ENCODE results near the gene AMMECR1L.
"Not testable (repeated sequence)": the region's sequence is repeated elsewhere in the genome, so short reads cannot be mapped to it uniquely, and the experiment has no call there.

Gene AMMECR1L

DNA sequence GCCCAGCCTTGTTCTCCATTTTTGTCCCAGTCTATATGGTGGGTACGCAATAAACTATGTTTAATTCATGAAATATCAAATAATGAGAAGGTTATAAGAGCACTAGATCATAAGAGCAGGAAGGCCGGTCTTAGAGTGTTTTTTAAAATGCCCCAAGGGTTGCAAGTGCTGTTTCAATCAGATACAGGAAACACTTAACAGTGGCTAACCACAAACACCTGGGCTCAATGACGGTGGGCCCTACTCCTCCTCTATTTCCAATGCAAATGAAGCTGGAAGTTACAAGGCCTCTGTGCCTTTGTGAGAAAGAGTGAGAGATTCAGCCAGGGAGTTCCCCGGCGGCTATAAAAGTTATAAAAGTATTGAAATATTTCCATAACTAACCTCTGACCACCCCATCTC is 55.9 kb downstream of the AMMECR1L start:
- peak; percentile 30 for DNase-seq

DNA sequence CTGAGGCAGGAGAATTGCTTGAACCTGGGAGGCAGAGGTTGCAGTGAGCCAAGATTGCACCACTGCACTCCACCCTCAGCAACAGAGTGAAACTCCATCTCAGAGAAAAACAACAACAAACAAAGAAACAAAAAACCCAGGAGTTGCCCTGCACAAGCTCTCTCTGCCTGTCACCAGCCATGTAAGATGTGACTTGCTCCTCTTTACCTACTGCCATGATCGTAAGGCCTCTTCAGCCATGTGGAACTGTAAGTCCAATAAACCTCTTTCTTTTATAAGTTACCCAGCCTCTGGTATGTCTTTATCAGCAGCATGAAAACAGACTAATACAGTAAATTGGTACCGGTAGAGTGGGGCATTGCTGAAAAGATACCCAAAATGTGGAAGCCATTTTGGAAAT is 59.0 kb downstream of the AMMECR1L start:
- DNase-seq = not testable (repeated sequence)

DNA sequence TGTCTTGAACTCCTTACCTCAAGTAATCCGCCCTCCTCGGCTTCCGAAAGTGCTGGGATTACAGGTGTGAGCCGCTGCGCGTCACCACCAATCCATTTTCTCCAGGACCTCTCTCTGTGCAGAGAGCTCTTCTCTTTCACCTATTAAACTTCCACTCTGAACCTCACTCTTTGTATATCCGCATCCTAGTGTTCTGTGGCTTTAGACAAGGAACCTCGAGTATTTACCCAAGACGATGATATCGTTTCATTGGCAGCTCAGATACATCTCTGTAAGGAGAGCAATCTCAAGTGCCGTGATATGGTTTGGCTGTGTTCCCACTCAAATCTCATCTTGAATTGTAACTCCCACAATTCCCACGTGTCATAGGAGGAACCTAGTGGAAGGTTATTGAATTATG is 59.7 kb downstream of the AMMECR1L start:
- no peak for DNase-seq

- DNase-seq = no peak
Measured at GRCh38 chr2:127820080-127820668, 65.6 kb downstream of the AMMECR1L start.

DNA sequence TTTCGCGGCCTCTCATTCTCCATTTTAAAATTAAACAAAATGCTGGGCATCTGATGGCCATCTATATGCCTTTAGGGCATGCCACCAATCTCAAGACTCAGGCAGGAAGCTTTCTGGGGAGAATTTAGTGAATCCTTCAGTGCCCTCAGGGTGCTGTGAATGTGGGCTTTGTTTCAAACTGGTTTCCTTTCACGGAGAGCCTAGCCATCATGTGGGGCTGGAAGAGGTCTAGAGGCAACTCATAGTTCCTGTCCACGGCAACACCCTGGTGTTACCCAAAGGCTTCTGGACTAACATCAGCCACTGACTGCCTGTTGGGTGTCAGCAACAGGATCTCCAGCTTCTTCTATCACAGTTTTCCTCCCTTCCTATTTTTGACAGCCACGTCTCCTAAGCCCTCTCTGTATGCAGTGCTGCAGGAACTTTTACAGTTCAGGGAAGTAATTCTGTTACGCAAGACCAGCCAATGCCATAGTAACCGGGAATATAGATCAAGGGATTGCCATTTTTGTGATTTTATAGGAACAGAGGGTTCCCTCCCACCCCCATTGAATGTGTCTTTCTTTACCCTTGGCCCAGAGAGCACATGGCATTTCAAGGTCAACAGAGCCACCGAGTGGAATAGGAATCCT is 66.8 kb downstream of the AMMECR1L start:
- DNase-seq = no peak

DNA sequence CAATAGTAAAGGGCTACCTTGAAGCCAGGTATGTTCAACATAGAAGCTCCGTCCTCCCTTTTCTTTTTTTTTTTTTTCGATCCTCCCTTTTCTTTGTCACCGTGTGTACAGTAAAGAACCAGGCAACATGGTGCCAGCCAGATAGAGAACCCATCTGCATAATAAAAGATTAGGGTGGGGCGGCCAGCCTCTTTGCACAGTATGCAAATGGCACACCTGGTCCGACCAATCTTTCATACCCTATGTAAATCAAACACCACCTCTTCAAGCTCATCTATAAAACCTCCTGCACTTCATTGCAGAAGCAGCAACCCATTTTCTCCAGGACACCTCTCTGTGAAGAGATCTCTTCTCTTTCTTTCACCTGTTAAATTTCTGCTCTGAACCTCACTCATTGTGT is 67.5 kb downstream of the AMMECR1L start:
- no peak for DNase-seq

GRCh38 chr2:127814677-127815076 is 71.1 kb downstream of the AMMECR1L start:
- DNase-seq = no peak

GRCh38 chr2:127812441-127812840 is 73.3 kb downstream of the AMMECR1L start:
- not testable (repeated sequence) for DNase-seq
